Measurements from ENCODE around the gene SHC2. TPM values are rescaled to one million over a fixed set of nuclear protein-coding genes. Genes with fewer than 3 reads are reported as not detected.

The SHC2 gene
- total and polyA plus RNA-seq, 2 of the 13 experiments (the other 11 are each of a cell fraction or from before 2014, with no cell fraction given), result 9.0 to 18.3 TPM

DNA sequence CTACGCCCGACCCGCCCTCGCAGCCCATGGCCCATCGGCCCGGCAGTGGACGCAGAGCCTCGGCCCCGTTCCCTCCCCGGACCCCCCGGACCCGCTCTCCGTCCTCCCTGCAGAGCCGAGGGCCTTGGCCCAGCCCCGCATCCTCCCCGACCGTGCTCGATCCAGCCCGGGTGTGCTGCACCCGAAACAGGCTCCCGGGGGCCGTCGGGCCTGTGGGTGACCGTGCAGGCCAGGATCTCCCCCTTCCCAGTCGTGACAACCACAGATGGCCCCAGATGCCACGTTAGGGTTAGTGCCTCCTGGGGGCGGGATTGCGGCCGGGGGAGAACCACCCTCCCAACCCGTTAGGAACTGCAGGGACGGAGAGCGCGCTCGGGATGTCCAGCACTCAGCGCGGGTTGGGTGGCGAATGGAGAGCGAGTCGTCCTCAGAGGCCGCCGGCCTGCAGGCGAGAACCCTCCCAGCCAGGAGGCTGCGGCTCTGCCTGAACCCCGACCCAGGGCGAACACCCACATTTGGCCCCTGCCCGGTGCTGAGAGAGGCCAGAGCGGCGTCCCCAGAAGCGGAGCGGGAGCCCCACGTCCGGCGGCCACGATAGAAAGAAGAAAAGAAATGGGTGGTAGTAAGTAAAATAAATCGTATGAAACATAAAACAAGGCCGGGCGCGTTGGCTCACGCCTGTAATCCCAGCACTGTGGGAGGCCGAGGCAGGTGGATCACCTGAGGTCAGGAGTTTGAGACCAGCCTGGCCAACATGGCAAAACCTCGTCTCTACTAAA lies 28.8 kb upstream of the SHC2 start (continued):
- TF ChIP-seq ZNF121 (CRISPR knock-in tag; IDR thresholded peaks at IDR 0.05) (0 out of 2 replicates have a peak, but pooled peaks have one; percentile 23), ZBTB7B (CRISPR knock-in tag; IDR thresholded peaks at IDR 0.05) (0 out of 2 replicates have a peak, but pooled peaks have one; percentile 19)
- TF ChIP-seq, protein P1, sequence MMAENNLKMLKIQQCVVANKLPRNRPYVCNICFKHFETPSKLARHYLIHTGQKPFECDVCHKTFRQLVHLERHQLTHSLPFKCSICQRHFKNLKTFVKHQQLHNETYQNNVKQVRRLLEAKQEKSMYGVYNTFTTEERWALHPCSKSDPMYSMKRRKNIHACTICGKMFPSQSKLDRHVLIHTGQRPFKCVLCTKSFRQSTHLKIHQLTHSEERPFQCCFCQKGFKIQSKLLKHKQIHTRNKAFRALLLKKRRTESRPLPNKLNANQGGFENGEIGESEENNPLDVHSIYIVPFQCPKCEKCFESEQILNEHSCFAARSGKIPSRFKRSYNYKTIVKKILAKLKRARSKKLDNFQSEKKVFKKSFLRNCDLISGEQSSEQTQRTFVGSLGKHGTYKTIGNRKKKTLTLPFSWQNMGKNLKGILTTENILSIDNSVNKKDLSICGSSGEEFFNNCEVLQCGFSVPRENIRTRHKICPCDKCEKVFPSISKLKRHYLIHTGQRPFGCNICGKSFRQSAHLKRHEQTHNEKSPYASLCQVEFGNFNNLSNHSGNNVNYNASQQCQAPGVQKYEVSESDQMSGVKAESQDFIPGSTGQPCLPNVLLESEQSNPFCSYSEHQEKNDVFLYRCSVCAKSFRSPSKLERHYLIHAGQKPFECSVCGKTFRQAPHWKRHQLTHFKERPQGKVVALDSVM (CRISPR knock-in tag; IDR thresholded peaks at IDR 0.05), result 0 out of 2 replicates have a peak, but pooled peaks have one; percentile 31

- ATAC-seq, result peak; percentile 79
- no peaks in the 10 kb centered on the region for H4K20me1 ChIP-seq (ENCODE audit: insufficient read depth, low read length)
- H3K27me3 ChIP-seq (ENCODE audit: control insufficient read depth in 1 of 2, insufficient read depth in 2 of 2, low read length in 2 of 2), result no peaks in the 10 kb centered on the region
- H2AFZ ChIP-seq (ENCODE audit: low read length), result no peak overlapping the region
- H3K36me3 ChIP-seq (replicated peaks in 1 of 2; ENCODE audit: control insufficient read depth in 1 of 2, insufficient read depth in 2 of 2, low read length in 2 of 2), result no peaks in the 10 kb centered on the region
- in situ Hi-C loops (cut with HindIII; ENCODE audit: extremely low pct_ligation_motif_present, low pct_unique_long_range_greater_than_20kb), result no loop called here
- no peaks in the 10 kb centered on the region for H3K9me3 ChIP-seq (ENCODE audit: low read length)
- H3K9ac ChIP-seq (ENCODE audit: insufficient read depth, low read depth, low read length), result peak overlapping the region; percentile 97
- FAIRE-seq, result no peak
- peak overlapping the region; percentile 84 for H3K4me2 ChIP-seq (ENCODE audit: low read depth, low read length)
- 12% methylated on average over 15 of the region's 114 CpGs for WGBS (ENCODE audit: low lambda C conversion rate)
- H3K4me1 ChIP-seq (ENCODE audit: insufficient read depth, low read length), result peaks cover 57% of the 10 kb centered on the region
- BruUV-seq (replicated peaks), result TSS peak; percentile 71
- H3K79me2 ChIP-seq (ENCODE audit: insufficient read depth, low read length), result peaks cover 3% of the 10 kb centered on the region
- peak overlapping the region; percentile 92 to 94 (median 93) for H3K4me3 ChIP-seq (replicated peaks in 1 of 3; ENCODE audit: insufficient read depth in 1 of 3, low read depth in 2 of 3, low read length in 3 of 3)
- ChIA-PET CTCF (ENCODE audit: low intra/inter-chr PET ratio, low total read pairs) (no interaction called here), POLR2A (interaction anchor here (0.6 to 2.1 kb wide), 7 partner anchors 9 to 42 kb away, joined by 3 to 19 read pairs (median 6); partner anchors contain the start of gene CDC34)
- intact Hi-C loops (cut with micrococcal nuclease; ENCODE audit: unreplicated experiment), result no loop called here
- peak; percentile 82 for DNase-seq (ENCODE audit: low spot score)
- peak overlapping the region; percentile 99 for H3K27ac ChIP-seq (ENCODE audit: extremely low read length, insufficient read depth, low read length)
- TF ChIP-seq AGO2 (optimal IDR thresholded peaks at IDR 0.05; ENCODE audit: low read depth, low read length) (no peak), SOX5 (CRISPR knock-in tag; IDR thresholded peaks at IDR 0.05; ENCODE audit: borderline replicate concordance) (peak; percentile 29; the same call in 1 of the 2 replicates), ZNF878 (CRISPR knock-in tag; IDR thresholded peaks at IDR 0.05) (no peak), TBP (CRISPR knock-in tag; IDR thresholded peaks at IDR 0.05) (peak; percentile 98), ZNF446 (CRISPR knock-in tag; IDR thresholded peaks at IDR 0.05) (peak; percentile 84; the same call in 1 of the 2 replicates), SOX13 (IDR thresholded peaks at IDR 0.05) (no peak), SOX13 (CRISPR knock-in tag; conservative IDR thresholded peaks at IDR 0.05 in 1 of 2, IDR thresholded peaks at IDR 0.05 in 1 of 2) (peak in 1 of 2 experiments; percentile 31; a peak in 1 of 4 replicates), STAT5B (CRISPR knock-in tag; IDR thresholded peaks at IDR 0.05) (no peak), ZNF414 (CRISPR knock-in tag; IDR thresholded peaks at IDR 0.05) (no peak), MTA1 (CRISPR knock-in tag; IDR thresholded peaks at IDR 0.05; ENCODE audit: borderline replicate concordance) (peak; percentile 75; the same call in 1 of the 2 replicates), ZNF441 (CRISPR knock-in tag; IDR thresholded peaks at IDR 0.05; ENCODE audit: borderline replicate concordance) (peak; percentile 98)
- TF ChIP-seq, protein P2, sequence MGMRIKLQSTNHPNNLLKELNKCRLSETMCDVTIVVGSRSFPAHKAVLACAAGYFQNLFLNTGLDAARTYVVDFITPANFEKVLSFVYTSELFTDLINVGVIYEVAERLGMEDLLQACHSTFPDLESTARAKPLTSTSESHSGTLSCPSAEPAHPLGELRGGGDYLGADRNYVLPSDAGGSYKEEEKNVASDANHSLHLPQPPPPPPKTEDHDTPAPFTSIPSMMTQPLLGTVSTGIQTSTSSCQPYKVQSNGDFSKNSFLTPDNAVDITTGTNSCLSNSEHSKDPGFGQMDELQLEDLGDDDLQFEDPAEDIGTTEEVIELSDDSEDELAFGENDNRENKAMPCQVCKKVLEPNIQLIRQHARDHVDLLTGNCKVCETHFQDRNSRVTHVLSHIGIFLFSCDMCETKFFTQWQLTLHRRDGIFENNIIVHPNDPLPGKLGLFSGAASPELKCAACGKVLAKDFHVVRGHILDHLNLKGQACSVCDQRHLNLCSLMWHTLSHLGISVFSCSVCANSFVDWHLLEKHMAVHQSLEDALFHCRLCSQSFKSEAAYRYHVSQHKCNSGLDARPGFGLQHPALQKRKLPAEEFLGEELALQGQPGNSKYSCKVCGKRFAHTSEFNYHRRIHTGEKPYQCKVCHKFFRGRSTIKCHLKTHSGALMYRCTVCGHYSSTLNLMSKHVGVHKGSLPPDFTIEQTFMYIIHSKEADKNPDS (CRISPR knock-in tag; IDR thresholded peaks at IDR 0.05), result peak; percentile 52; the same call in 1 of the 2 replicates
Observed at GRCh38 chr19:488505-489417, 27.9 kb upstream of the SHC2 start.
